NCI-H2171 (cell line): ENCODE results near the gene C20orf96.
"Not testable (repeated sequence)": the region's sequence is repeated elsewhere in the genome, so short reads cannot be mapped to it uniquely, and the experiment has no call there.

Source experiments
- DNase-seq: peaks from one replicate; lab custom pipeline; 2025; lab: John Stamatoyannopoulos, UW

C20orf96 gene

DNA sequence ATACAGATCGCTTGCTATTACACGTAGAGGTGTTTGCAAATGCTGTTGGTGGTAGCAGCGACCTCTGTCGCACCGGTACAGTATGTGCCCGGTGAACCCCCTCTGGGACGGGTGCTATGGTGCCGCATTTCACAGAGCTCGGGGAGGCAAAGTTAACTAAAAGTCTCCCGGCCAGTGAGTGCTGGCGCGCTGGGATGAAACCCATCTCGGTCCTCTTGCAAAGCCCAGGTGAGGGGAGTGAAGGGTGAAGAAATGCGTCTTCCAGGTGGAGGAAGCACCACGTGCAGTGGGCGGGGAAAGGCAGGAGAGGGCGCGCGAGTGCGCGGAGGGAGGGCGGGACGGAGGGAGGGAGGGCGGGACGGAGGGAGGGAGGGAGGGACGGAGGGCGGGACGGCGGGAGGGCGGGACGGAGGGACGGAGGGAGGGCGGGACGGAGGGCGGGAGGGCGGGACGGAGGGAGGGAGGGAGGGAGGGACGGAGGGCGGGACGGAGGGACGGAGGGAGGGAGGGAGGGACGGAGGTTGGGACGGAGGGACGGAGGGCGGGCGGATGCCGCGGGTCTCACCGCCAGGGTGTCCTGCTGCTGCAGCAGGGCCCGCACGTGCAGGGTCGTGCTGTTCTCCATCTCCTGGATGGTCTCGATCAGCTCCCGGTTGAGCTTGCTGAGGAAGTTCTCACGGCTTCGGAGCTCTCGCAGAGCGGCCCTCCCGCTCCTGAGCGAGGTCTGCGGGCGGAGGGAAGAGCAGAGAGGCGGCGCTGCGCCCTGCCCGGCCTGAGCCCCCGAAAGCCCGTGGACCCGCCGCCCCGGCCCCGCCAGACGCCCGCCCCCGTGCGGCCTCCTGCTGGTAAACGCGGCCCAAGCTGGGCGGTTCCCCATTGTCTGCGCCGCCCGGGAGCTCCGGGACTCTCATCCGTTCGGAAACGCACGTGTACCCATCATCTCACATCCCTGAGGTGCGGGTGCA, 11.7 kb downstream of the C20orf96 start:
- DNase-seq = no peak

DNA sequence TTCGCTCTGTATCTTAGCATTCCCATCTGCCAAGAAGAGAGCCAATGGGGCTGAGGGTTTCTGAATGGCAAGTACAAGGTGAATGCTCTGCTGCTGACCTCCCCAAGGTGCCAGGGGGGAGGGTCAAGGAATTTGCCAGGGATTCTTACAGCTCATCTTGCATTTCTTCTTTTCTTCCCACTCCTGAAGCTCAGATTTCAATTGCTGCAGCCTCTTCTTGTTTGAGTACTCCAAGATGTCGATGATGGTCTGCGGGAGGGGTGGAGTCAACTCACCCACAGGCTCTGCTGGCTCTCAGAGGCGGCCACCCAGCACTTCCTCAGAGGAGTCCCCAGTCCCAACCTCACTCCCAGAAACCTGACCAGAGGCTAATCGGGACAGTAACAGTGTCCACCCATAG, 12.4 kb downstream of the C20orf96 start:
- no peak for DNase-seq

DNA sequence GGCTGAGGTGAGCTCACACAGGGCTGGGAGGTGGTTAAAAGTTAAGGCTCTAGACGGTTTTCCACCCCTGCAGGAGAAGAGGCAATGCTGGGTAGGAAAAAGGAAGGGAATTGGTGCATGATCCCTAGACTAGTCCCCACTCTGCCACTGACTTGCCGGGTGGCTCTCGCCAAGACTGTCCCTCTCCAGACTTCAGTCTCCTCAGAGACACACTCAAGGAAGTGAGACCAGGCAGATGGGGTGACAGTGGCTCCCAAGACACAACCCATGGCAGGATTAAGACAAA, 13.1 kb downstream of the C20orf96 start:
- DNase-seq = no peak

DNA sequence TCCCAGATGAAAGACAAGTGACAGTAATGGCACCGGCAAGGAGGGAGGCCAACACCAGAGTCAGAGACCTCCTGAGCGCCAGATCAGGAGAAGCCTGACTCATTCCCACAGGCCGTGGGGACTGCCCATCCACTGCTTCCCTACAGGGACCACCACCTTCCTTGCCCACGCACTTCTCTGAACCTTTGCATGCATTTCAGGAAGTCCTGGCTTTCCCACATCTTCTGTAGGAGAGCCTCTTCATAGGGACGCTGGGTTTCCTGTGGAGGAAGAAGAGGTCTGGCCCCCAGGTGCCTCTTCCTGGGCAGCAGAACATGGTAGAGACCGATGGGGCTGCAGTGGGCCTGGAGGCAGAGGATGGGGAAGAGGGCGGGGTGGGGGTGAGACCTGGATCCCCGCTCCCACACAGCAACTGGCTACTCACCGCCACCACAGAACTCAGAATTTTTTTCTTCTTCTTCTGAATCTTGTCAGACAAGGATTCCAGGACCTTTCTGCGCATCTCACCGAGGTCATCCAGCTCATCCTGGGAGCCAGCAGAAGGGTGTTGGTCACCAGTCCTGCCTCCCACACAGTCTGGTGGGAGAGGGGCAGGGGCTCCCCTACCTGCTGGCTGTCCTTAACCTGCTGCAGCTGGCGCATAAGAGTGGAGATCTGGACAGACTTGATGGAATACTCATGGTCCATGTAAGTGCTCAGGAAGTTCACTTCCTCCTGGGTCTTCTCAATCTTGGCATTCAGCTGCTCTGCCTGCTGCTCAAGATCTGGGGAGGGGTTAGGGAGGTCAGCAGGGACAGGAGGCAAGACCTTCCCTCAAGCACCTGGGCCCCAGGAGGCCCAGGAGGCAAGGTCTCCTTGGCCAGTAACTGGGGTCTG, 13.7 kb downstream of the C20orf96 start:
- no peak for DNase-seq

DNA sequence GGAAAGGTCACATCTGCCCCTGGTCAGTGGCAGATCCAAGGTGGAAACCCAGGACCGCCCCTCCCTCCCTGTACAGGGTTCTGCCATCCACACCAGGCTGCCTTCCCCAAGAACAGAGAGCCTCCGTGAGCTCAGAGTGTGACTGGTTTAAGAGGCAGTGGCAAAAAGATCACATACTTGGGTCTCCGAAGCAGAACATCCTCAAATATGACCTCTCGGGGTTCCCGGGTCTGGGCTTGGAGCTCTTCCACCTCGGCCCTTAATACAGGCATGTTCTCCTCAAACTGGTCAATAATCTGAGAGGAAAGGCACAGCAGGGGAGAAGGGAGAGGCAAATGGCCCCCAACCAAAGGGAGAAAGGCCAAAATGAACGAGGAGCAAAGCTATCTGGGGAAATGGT, 14.8 kb downstream of the C20orf96 start:
- no peak for DNase-seq

DNA sequence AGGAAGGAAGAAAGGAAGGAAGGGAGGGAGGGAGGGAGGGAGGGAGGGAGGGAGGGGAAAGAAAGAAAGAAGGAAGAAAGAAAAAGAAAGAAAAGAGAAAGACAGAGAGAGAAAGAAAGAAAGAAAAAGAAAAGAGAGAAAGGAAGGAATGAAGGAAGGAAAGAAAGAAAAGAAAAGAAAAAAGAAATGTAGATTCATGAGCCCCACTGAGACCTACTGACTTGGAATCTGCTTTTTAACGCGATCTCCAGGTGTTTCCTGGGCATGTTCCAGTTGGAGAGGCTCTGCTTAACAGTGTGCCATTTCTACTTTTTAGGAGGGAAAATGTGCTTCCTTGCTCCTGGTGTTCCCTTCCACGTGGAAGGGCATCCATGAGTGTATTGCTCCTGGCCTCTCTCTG, 16.7 kb downstream of the C20orf96 start:
- no peak for DNase-seq

DNA sequence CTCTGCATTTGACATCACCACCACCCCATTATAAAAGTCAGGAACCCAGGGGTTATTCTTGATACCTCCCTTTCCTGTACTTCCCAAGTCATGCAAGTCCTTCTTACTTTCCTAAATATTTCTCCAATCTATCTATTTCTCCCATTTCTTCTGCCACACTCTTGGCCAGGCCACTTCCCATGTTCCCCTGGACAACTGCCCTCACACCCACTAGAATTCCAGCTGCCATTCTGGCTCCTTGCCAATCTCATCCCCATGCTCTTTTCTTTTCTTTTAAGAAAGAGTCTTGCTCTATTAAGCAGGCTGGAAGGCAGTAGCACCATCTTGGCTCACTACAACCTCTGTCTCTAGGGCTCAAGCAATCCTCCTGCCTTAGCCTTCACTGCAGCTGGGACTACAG, 17.8 kb downstream of the C20orf96 start:
- no peak for DNase-seq

DNA sequence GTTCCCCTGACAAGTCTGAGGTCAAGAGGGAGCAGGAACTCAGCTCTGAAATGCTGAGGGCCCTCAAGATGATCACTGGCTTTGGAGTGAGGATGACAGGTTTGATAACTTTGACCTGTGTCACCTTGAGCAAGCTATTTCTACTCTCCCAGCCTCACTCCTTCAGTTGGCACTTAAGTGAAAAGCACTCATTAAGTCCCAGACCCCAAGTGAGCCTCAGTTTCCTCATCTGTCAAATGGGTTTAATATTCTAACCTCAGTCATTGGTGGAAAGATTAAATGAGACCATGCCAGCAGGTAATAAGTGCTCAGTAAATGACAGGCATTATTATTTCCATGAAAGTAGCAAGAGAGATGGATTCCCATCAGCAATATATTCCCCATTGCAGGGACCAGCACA, 19.0 kb downstream of the C20orf96 start:
- no peak for DNase-seq

DNA sequence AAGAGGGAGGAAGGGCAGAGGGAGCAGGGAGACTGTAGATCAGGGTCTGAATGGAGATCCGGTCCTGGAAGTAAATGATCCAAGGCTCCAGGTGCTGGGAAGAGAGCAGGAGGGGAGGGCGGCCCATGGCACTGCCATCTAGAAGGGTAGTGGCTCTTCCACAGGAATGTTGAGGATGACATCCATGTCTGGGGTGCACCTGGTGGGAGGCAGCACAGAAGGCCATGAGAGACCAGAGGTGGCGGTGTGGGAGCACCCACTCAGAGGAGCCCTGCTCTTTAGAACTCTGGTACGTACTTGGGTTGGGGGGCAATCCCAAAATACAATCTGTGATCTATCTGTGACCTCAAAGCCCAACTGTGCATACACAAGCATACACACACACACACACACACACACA, 19.5 kb downstream of the C20orf96 start:
- DNase-seq = no peak

DNA sequence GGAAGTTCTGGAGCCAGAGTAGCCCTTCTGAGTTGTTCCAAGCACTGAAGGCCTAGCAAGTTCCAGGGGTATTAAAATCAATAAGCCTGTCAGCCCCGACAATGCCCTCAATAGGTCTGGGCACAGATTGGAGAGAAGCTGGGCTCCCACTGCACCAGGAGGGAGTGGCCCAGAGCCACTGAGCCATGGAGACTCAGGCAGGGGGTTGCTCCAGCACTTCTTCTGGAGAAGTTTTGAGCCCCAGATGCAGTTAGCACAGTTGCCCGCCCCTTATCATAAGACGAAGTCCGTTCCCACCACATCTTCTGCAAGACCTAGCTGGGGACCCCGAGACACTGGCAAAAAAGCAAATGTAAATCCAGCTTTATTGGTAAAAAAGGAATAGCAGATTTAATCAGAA, 20.0 kb downstream of the C20orf96 start:
- DNase-seq = no peak

DNA sequence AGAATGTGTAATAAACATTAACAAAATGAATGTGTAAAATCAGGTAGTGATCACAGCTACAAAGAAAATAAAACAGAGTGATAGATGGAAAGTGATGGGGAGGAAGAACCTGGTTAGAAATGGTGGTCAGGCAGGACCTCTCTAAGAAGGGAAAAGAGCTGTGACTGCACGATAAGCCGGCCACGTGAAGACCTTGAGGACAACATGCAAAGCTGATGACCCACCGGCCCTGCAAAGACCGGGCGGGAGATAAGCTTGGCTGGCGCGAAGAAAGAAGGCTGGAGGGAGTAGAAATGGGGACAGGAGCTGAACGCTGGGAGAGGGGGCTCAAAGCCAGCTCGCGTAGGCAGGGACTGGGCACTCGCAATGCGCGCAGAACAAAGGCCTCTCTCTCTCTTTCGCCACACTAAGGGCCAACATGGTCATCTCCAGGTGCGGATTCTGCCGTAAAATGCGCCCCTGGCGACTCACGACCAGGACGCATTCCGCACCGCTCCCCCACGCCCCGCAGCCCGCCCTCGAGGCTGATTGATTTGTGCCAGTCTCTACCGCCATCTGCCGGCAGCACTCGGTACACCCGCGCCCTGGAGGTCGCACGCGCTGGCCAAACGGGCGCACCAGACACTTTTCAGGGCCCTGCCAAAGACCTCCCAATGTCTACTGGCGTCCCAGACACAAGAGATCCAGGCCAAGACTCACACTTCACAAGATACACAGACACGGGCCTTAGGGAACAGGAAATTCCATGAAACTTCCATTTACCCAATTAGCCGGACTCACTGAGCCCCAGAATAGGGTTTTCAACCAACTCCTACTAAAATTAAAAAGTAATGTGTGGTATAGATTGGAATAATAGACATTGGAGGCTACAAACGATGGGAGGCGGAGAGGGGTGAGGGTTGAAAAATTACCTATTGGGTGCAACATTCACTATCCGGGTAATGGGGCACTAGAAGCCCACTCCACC, 23.7 kb downstream of the C20orf96 start:
- DNase-seq = peak; percentile 86

DNA sequence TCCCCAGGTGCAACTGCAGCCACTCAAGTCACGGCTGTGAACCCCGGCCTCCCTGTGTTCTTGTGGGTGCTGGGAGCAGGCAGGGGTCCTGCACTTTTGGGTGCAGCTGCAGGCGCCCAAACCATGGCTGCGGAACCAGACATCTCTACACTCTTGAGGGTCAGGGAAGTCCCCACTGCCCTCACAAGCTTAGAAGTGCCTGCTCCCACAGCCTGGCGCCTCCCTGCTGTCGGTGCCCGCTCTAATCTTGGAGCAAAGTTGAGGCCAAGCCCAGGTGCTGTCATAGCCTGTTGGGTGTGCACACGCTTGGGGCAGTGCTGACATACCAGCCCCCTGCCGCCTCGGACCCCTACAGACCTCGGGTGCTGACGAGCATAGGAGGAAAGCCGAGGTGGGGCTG, 26.8 kb downstream of the C20orf96 start:
- no peak for DNase-seq

DNA sequence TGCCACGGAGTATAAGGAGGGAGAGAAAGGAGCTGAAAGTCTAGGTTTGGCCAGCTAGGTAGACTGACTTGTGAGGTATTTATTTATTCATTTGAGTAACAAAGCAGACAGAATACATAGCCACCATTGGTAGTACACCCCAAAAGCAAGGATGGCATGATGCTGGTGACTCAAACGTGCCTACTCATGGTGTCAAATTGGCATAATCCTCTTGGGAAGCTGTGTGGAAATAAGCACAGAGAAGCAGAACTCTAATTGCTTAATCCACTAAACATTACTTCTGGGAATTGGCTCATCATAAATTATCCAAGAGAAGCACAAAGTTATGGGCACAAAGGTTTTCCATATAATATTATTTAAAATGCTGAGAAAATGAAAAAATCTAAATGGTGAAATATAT, 30.6 kb downstream of the C20orf96 start:
- DNase-seq = no peak

DNA sequence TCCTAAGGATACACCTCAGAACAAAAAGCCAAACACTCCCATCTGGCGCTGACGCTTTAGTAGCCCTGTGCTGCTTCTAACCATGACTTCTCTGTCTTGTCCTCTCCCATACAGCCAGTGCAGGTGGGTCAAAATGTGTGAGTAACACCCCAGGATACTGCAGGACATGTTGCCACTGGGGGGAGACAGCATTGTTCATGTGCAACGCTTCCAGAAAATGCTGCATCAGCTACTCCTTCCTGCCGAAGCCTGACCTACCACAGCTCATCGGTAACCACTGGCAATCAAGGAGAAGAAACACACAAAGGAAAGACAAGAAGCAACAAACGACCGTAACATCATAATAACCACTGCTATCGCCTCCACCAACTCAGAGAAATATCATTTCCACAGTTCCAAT, 31.6 kb downstream of the C20orf96 start:
- DNase-seq = no peak

DNA sequence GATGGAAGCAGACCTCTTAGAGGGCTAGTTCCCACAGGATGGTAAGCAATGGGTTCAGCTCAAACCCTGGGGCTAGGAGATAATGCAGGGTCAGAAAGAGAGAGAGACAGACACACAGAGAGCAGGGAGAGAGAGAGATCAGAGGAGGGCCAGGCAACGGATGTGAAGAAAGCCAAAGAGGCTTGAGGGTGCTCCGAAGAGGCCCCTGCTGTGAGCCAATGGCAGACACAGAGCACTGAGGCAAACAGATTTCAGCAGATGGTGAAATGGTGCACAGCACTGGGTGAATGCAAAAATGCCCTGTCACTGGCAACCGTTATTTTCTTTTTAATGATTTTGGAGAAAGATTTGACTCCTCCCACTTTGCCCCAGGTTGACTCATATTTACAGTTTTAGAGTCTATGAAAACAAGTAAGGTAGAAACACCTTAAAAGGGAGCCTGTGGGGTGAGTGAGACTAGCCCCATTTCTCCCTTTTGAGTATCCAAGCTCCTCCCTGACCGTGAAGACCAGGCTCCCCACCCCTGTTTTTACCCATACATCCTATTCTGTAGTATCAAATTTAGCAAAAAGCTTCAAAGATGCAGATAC, 32.2 kb downstream of the C20orf96 start:
- DNase-seq = no peak

DNA sequence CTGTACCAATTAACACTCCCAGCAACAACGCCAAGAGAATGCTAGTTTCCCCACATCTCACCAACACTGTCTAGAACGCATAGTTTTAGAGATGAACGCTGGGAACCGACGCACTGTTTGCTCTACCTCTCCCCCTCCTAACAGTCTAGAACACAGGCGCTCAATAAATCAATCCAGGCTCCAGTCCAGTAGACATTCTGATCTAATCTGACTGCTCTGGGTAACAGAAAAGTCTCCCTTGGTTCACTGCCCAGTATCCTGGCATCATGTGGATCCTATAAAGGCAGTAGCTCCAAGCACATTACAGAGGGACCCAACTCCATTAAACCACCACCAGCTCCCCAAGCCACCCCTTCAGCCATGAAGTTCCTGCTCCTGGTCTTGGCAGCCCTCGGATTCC, 33.1 kb downstream of the C20orf96 start, which contains the start of gene DEFB132:
Gene DEFB132, plus strand, starts transcription at position 306 of the 400 bp plus-strand sequence. Its CDS starts 55 bp downstream, at position 361.
- no peak for DNase-seq

DNA sequence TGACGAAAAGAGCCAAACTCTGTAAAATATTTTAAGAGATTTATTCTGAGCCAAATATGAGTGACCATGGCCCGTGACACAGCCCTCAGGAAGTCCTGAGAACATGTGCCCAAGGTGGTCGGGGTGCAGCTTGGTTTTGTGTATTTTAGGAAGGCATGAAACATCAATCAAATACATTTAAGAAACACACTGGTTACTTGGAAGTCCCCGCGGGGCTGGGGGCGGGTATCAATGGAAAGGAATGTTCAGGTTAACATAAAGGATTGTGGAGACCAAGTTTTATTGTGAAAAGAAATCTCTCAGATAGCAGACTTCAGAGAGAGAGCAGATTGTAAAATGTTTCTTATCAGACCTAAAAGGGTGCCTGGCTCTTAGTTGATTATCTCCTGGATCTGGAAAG, 37.1 kb downstream of the C20orf96 start:
- DNase-seq = not testable (repeated sequence)

DNA sequence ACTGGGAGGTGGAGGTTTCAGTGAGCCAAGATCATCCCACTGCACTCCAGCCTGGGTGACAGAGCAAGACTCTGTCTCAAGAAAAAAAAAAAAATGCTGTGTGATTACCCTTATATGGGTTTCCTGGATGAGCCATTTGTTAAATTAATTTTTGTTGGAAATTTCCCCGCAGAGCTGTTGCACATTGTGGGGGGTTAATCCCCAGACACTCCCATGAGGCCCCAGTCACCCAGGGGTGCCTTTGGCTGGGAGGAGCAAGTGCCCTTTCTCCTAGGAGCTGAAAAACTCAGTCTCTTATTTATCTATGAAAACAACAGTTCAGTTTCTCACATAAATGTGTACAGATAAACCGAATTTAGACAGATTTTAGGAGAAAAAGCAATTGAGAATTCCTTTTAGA, 37.7 kb downstream of the C20orf96 start:
- no peak for DNase-seq

DNA sequence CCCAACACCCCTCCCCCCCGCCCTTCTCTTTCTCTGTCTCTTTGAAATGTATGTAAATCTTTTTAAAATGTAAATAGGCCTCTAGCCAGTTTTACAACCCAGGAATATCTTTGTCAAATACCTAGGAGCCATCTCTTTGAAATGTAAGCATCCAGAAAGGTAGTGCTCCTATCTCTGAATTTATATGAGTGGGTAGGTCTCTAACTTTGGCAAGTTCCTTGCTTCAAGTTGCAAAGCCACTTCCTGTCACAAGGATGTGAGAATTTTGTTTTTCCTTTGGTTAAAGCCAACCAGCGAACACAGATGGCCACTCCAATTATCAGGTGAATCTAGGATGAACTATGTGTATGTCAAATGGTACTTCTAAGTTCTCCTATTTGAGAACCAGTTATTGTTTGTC, 39.2 kb downstream of the C20orf96 start:
- no peak for DNase-seq

DNA sequence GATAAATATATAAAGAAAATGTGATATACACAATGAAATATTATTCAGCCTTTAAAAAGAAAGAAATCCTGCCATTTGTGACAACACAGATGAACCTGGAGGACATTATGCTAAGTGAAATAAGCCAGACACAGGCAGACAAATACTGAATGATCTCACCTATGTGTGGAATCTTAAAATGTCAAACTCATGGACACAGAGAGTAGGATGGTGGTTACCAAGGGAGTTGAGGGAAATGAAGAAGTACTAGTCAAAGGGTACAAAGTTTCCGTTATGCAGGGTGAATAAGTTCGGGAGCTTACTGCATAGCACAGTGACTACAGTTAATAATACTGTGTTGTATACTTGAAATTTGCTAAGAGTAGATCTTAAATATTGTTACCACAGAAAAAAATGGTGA, 47.6 kb downstream of the C20orf96 start:
- DNase-seq = no peak

DNA sequence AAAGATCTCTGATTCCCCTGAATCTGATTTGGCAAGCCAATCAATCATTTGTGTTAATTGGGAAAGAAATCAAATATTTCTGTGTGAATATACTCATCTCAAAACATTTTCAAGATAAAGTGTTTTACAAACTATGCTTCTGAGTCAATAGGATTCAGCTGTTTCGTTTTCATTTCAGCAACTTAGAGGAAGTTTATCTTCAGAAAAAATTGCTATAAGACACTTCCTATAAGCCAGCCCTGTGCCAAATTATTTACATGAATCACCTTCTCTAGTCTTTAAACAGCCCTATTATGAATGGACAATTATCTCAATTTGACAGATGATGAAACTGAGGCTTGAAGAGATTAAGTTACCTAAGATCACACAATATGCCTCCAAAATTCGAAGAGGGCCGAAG, 52.6 kb downstream of the C20orf96 start:
- DNase-seq = no peak

DNA sequence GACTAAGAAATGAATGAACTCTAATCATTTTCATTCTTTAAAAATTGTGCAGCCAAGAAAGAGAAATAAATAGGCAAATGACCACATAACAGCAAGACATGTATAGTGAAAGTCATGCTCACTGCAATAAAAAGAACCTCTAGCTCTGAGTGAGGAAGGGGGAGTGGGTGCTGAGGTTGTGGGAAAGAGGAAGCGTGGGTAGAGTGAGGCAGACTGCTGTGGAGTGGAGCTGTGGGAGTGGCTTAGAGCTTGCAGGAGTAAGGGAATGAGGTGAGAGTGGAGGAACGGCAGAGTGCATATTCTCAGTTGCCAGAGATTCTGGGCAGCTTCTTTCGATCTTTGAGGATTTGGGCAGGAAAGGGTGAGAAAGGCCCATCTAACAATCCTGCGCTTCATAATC, 53.1 kb downstream of the C20orf96 start:
- no peak for DNase-seq
